HEK293 (cell line): ENCODE results near the gene STT3A.
"Not testable (repeated sequence)": the region's sequence is repeated elsewhere in the genome, so short reads cannot be mapped to it uniquely, and the experiment has no call there.

Experiments
- CTCF ChIA-PET: fragments of 350-600 bp; formaldehyde crosslinking; extraction: SDS; loops from one replicate; lab custom pipeline; 2021; ENCODE audit warnings: antibody characterized with exemption; lab: Yijun Ruan, JAX
- POLR2A ChIA-PET: fragments of 300-600 bp; formaldehyde crosslinking; extraction: SDS; loops from one replicate; lab custom pipeline; 2020; ENCODE audit warnings: antibody characterized with exemption, inconsistent platforms; lab: Yijun Ruan, JAX
- H3K27ac ChIP-seq: fragments of 200-500 bp; sonication (Bioruptor generic); 2 replicates; pipeline ENCODE4 v1.5.1; 2014; ENCODE audit warnings: low read depth, low read length, control low read depth, inconsistent platforms; ENCODE audit errors: extremely low read depth
- H3K36me3 ChIP-seq, 2 experiments: fragments of 200-500 bp in 1 of 2; sonication (Bioruptor generic) in 1 of 2; 1 replicate in 1 of 2; 2 replicates in 1 of 2; pipeline ENCODE4 v1.5.1; 2014 to 2017; ENCODE audit warnings: inconsistent platforms in 2 of 2, low read length in 2 of 2; ENCODE audit not compliant: control insufficient read depth in 2 of 2, insufficient read depth in 1 of 2
- H3K4me1 ChIP-seq: fragments of 200-500 bp; sonication (Bioruptor generic); 2 replicates; pipeline ENCODE4 v1.5.1; 2014; ENCODE audit warnings: mild to moderate bottlenecking, low read length, inconsistent platforms; ENCODE audit not compliant: control insufficient read depth, insufficient read depth
- H3K4me3 ChIP-seq: 2 replicates; pipeline ENCODE4 v1.5.1; 2011; ENCODE audit warnings: low read depth, mild to moderate bottlenecking, control low read depth, low read length, moderate library complexity
- H3K9me3 ChIP-seq: fragments of 200-500 bp; sonication (Bioruptor generic); 2 replicates; pipeline ENCODE4 v1.5.1; 2014; ENCODE audit warnings: low read depth, low read length, inconsistent platforms; ENCODE audit not compliant: control insufficient read depth, insufficient read depth
- FEZF1 ChIP-seq: fragments of 450-650 bp; formaldehyde crosslinking; IDR thresholded peaks from 2 replicates; pipeline ENCODE4 v1.5.1; 2016; ENCODE audit warnings: missing biosample characterization, missing genetic modification characterization
- HIC1 ChIP-seq: fragments of 450-650 bp; formaldehyde crosslinking; IDR thresholded peaks from 2 replicates; pipeline ENCODE4 v1.5.1; 2016; ENCODE audit warnings: missing biosample characterization, missing genetic modification characterization
- KLF9 ChIP-seq: fragments of 450-650 bp; formaldehyde crosslinking; IDR thresholded peaks from 2 replicates; pipeline ENCODE4 v1.5.1; 2016; ENCODE audit warnings: missing biosample characterization, missing genetic modification characterization, low read depth
- MYNN ChIP-seq: fragments of 450-650 bp; formaldehyde crosslinking; IDR thresholded peaks from 2 replicates; pipeline ENCODE4 v1.5.1; 2016; ENCODE audit warnings: missing biosample characterization, missing genetic modification characterization, borderline replicate concordance
- PRDM1 ChIP-seq: fragments of 450-650 bp; formaldehyde crosslinking; IDR thresholded peaks from 2 replicates; pipeline ENCODE4; 2016; ENCODE audit warnings: missing biosample characterization, missing genetic modification characterization
- SCRT2 ChIP-seq: fragments of 450-650 bp; formaldehyde crosslinking; IDR thresholded peaks from 2 replicates; pipeline ENCODE4 v1.5.1; 2016; ENCODE audit warnings: missing biosample characterization, missing genetic modification characterization
- TCF7L2 ChIP-seq: IDR thresholded peaks from 2 replicates; pipeline ENCODE4 v1.6.1; 2011; ENCODE audit warnings: low read depth, mild to moderate bottlenecking, inconsistent platforms, low read length, moderate library complexity, borderline replicate concordance
- WT1 ChIP-seq: fragments of 450-650 bp; formaldehyde crosslinking; IDR thresholded peaks from 2 replicates; pipeline ENCODE4 v1.5.1; 2016; ENCODE audit warnings: missing biosample characterization, missing genetic modification characterization
- ZBTB44 ChIP-seq: fragments of 450-650 bp; IDR thresholded peaks from 2 replicates; pipeline ENCODE4 v1.5.1; 2018; ENCODE audit warnings: missing biosample characterization, mild to moderate bottlenecking, missing genetic modification characterization
- ZBTB48 ChIP-seq: fragments of 450-650 bp; formaldehyde crosslinking; IDR thresholded peaks from 2 replicates; pipeline ENCODE4 v1.5.1; 2016; ENCODE audit warnings: missing biosample characterization, missing genetic modification characterization
- ZBTB7A ChIP-seq: fragments of 450-650 bp; formaldehyde crosslinking; IDR thresholded peaks from 2 replicates; pipeline ENCODE4 v1.5.1; 2016; ENCODE audit warnings: low read depth, missing biosample characterization, missing genetic modification characterization
- ZFP41 ChIP-seq: fragments of 450-650 bp; formaldehyde crosslinking; IDR thresholded peaks from 2 replicates; pipeline ENCODE4 v1.5.1; 2016; ENCODE audit warnings: missing biosample characterization, missing genetic modification characterization, borderline replicate concordance
- ZIC2 ChIP-seq: fragments of 450-650 bp; formaldehyde crosslinking; IDR thresholded peaks from 2 replicates; pipeline ENCODE4 v1.5.1; 2016; ENCODE audit warnings: missing biosample characterization, missing genetic modification characterization
- ZNF140 ChIP-seq: fragments of 450-650 bp; formaldehyde crosslinking; IDR thresholded peaks from 2 replicates; pipeline ENCODE4 v1.5.1; 2016; ENCODE audit warnings: missing biosample characterization, missing genetic modification characterization
- ZNF18 ChIP-seq: fragments of 450-650 bp; formaldehyde crosslinking; IDR thresholded peaks from 2 replicates; pipeline ENCODE4 v1.5.1; 2016; ENCODE audit warnings: missing biosample characterization, missing genetic modification characterization
- ZNF248 ChIP-seq: fragments of 450-650 bp; formaldehyde crosslinking; IDR thresholded peaks from 2 replicates; pipeline ENCODE4 v1.5.1; 2017; ENCODE audit warnings: missing biosample characterization, missing genetic modification characterization
- ZNF335 ChIP-seq: fragments of 450-650 bp; formaldehyde crosslinking; conservative IDR thresholded peaks from 2 replicates; pipeline ENCODE4 v1.5.1; 2016; ENCODE audit warnings: missing biosample characterization, missing genetic modification characterization
- ZNF394 ChIP-seq: fragments of 450-650 bp; formaldehyde crosslinking; IDR thresholded peaks from 2 replicates; pipeline ENCODE4 v1.5.1; 2016; ENCODE audit warnings: missing biosample characterization, missing genetic modification characterization, mild to moderate bottlenecking, moderate library complexity, borderline replicate concordance
- ZNF398 ChIP-seq: fragments of 450-650 bp; formaldehyde crosslinking; IDR thresholded peaks from 2 replicates; pipeline ENCODE4 v1.5.1; 2017; ENCODE audit warnings: missing biosample characterization, missing genetic modification characterization
- ZNF521 ChIP-seq: fragments of 450-650 bp; formaldehyde crosslinking; IDR thresholded peaks from 2 replicates; pipeline ENCODE4 v1.5.1; 2017; ENCODE audit warnings: missing biosample characterization, mild to moderate bottlenecking, missing genetic modification characterization
- ZNF558 ChIP-seq: fragments of 450-650 bp; formaldehyde crosslinking; IDR thresholded peaks from 2 replicates; pipeline ENCODE4 v1.5.1; 2016; ENCODE audit warnings: missing biosample characterization, missing genetic modification characterization
- ZNF645 ChIP-seq: fragments of 450-650 bp; formaldehyde crosslinking; IDR thresholded peaks from 2 replicates; pipeline ENCODE4; 2016; ENCODE audit warnings: missing biosample characterization, missing genetic modification characterization
- ZNF670 ChIP-seq: fragments of 450-650 bp; formaldehyde crosslinking; IDR thresholded peaks from 2 replicates; pipeline ENCODE4 v1.5.1; 2016; ENCODE audit warnings: missing biosample characterization, missing genetic modification characterization, low read depth
- ZNF785 ChIP-seq: fragments of 450-650 bp; formaldehyde crosslinking; IDR thresholded peaks from 2 replicates; pipeline ENCODE4 v1.5.1; 2016; ENCODE audit warnings: missing biosample characterization, missing genetic modification characterization
- ZSCAN23 ChIP-seq: fragments of 450-650 bp; formaldehyde crosslinking; IDR thresholded peaks from 2 replicates; pipeline ENCODE4 v1.5.1; 2016; ENCODE audit warnings: missing biosample characterization, missing genetic modification characterization

Gene STT3A

GRCh38 chr11:125570952-125571351, 21.7 kb upstream of the STT3A start (continued):
- TF ChIP-seq HIC1 = no peak
- TF ChIP-seq KLF9 (tag by site-specific recombination) = no peak
- no peak for TF ChIP-seq ZNF335 (tag by site-specific recombination)
- no peak for TF ChIP-seq FEZF1 (tag by site-specific recombination)
- no peak for TF ChIP-seq ZNF248 (tag by site-specific recombination)
- TF ChIP-seq ZBTB7A (tag by site-specific recombination) = no peak

- no peak overlapping the region for H3K4me3 ChIP-seq
- H3K36me3 ChIP-seq = peaks cover 31 to 59% of the 10 kb centered on the region in 2 experiments
- no peaks in the 10 kb centered on the region; the same call in 1 of the 2 replicates for H3K4me1 ChIP-seq
- TF ChIP-seq ZNF558 (tag by site-specific recombination) (no peak), ZNF521 (tag by site-specific recombination) (no peak), SCRT2 (no peak), WT1 (tag by site-specific recombination) (no peak), ZNF670 (tag by site-specific recombination) (no peak), ZNF785 (tag by site-specific recombination) (no peak), ZNF398 (no peak), ZSCAN23 (tag by site-specific recombination) (no peak), TCF7L2 (no peak), PRDM1 (tag by site-specific recombination) (no peak), ZBTB44 (no peak), ZNF645 (no peak), ZNF140 (tag by site-specific recombination) (no peak), ZIC2 (tag by site-specific recombination) (no peak), ZFP41 (tag by site-specific recombination) (no peak), MYNN (no peak), ZBTB48 (tag by site-specific recombination) (no peak), ZNF394 (tag by site-specific recombination) (no peak), ZNF18 (tag by site-specific recombination) (no peak)
- POLR2A ChIA-PET = no interaction called here
- CTCF ChIA-PET = no interaction called here
- no peaks in the 10 kb centered on the region for H3K9me3 ChIP-seq
- no peak overlapping the region for H3K27ac ChIP-seq
These were observed 19.7 kb upstream of the STT3A start for GRCh38 chr11:125572916-125573315.

GRCh38 chr11:125577181-125577580, 15.5 kb upstream of the STT3A start:
- H3K27ac ChIP-seq, H3K4me3 ChIP-seq, POLR2A ChIA-PET, H3K9me3 ChIP-seq, H3K4me1 ChIP-seq: not testable (repeated sequence)
- peaks cover 57 to 94% of the 10 kb centered on the region in 2 experiments for H3K36me3 ChIP-seq
- CTCF ChIA-PET = interaction anchor here (0.5 kb wide), 1 partner anchor 11 kb away, joined by 5 read pairs; no protein-coding TSS in a partner anchor
